Right atrium auricular region (tissue), 2 donors: ENCODE data around the gene SPP1. TPM values are rescaled to one million over a fixed set of nuclear protein-coding genes. Genes with fewer than 3 reads are reported as not detected.

ENCODE experiments used
- DNase-seq: peaks from one replicate; pipeline ENCODE4 v3.0.0-alpha.2; 2019; ENCODE audit warnings: low spot score
- H3K27ac ChIP-seq, 2 donors: fragments of 200-600 bp; sonication (generic); 1 replicate in 1 of 2; 2 replicates in 1 of 2; pipeline ENCODE4 v1.5.1; 2016 to 2019
- H3K27me3 ChIP-seq, 2 donors: fragments of 200-600 bp; sonication (generic); one replicate each; pipeline versions ENCODE4 v1.5.1 to v1.6.0; 2017 to 2019
- H3K36me3 ChIP-seq: fragments of 200-600 bp; sonication (generic); one replicate; pipeline ENCODE4 v1.5.1; 2016
- H3K4me1 ChIP-seq, 2 donors: fragments of 200-600 bp; sonication (generic); one replicate each; pipeline versions ENCODE4 v1.5.1 to v1.6.0; 2017 to 2019
- H3K4me3 ChIP-seq, 2 donors: fragments of 200-600 bp; sonication (generic); 1 replicate in 1 of 2; 2 replicates in 1 of 2; pipeline ENCODE4 v1.5.1; 2017 to 2019; ENCODE audit warnings: mild to moderate bottlenecking in 1 of 2, moderate library complexity in 1 of 2
- H3K9me3 ChIP-seq, 2 donors: fragments of 200-600 bp; sonication (generic); one replicate each; pipeline ENCODE4 v1.5.1; 2019
- total RNA-seq, 2 donors: library from RNA; depleted of rRNA; stranded (reverse); fragments of >200 nt; gene quantifications; one replicate each; pipeline ENCODE4 v1.1.0, GENCODE V29; 2016
- TF ChIP-seq, protein P1 (sequence below), 2 donors: fragments of 200-600 bp; sonication (generic); IDR thresholded peaks; one replicate each; pipeline ENCODE4 v1.5.1; 2019; ENCODE audit warnings: antibody characterized with exemption in 2 of 2

SPP1 gene
- total RNA-seq, 2 donors from 2014 or later = 15.0 to 41.3 TPM

DNA sequence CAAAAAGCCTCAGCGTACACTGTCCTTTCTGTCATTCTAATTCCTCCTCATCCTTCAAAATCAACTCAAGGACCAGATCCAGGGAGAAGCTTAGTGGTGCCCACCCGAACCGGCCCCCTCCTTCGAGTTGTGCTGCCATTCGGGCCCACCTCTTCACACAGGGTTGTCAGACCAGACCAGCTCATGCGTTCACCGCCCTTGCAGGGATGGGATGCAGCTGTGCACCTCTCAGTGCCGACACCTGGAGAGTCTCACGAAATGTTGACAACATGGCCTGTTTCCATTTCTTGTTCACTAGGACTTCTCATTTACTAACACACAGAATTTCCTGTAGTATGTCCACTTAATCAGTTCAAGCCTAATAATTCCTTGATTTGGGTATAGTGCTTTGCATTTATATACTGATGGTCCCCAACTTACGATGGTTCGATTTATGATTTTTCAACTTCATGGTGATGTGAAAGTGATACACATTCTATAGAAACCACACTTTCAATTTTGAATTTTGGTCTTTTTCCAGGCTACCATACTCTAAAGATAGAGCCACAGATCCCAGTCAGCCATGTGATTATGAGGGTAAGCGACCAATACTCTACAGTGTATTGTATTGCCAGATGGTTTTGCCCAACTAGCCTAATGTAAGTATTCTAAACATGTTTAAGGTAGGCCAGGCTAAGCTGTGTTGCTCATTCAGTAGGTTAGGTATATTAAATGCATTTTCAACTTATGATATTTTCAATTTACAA is 55.2 kb downstream of the SPP1 start:
- Histone ChIP-seq H3K36me3 (peaks cover 34% of the 10 kb centered on the region), H3K27ac (no peak overlapping the region), H3K4me3 (no peak overlapping the region), H3K4me1 (peaks cover 0 to 11% of the 10 kb centered on the region in 2 donors), H3K27me3 (no peaks in the 10 kb centered on the region), H3K9me3 (peaks cover 0 to 5% of the 10 kb centered on the region in 2 donors)
- no peak for DNase-seq
- TF ChIP-seq, protein P1, sequence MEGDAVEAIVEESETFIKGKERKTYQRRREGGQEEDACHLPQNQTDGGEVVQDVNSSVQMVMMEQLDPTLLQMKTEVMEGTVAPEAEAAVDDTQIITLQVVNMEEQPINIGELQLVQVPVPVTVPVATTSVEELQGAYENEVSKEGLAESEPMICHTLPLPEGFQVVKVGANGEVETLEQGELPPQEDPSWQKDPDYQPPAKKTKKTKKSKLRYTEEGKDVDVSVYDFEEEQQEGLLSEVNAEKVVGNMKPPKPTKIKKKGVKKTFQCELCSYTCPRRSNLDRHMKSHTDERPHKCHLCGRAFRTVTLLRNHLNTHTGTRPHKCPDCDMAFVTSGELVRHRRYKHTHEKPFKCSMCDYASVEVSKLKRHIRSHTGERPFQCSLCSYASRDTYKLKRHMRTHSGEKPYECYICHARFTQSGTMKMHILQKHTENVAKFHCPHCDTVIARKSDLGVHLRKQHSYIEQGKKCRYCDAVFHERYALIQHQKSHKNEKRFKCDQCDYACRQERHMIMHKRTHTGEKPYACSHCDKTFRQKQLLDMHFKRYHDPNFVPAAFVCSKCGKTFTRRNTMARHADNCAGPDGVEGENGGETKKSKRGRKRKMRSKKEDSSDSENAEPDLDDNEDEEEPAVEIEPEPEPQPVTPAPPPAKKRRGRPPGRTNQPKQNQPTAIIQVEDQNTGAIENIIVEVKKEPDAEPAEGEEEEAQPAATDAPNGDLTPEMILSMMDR (IDR thresholded peaks at IDR 0.05) = no peak

Other genes with a start within 250 kb of the SPP1 start
- gene IBSP, start 176.2 kb upstream of the SPP1 start, total RNA-seq = not detected
- gene MEPE, start 142.7 kb upstream of the SPP1 start, total RNA-seq = not detected
- gene PKD2, start 31.9 kb downstream of the SPP1 start, total RNA-seq = 10 to 100 TPM; 21.5 to 32.7 TPM
- 1 to 10 TPM; 1.0 to 2.9 TPM for gene ABCG2, start 182.9 kb downstream of the SPP1 start, total RNA-seq